Bone marrow (tissue), 2 donors: ENCODE data around the gene SSC4D.
"Not testable (repeated sequence)": the region's sequence is repeated elsewhere in the genome, so short reads cannot be mapped to it uniquely, and the experiment has no call there.

ENCODE experiments used
- DNase-seq, 2 donors: peaks; one replicate each; lab custom pipeline; 2025; lab: John Stamatoyannopoulos, UW

Gene SSC4D

DNA sequence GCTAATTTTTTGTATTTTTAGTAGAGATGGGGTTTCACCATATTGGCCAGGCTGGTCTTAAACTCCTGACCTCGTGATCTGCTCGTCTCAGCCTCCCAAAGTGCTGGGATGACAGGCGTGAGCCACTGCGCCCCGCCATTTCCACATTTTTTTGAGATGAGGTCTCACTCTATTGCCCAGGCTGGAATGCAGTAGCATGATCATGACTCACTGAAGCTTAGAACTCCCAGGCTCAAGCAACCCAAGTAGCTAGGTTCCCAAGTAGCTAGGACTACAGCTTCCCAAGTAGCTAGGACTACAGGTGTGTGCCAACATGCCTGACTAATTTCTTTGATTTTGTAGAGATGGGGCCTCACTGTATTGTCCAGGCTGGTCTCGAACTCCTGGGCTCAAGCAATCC lies 11.6 kb upstream of the SSC4D start:
- DNase-seq = not testable (repeated sequence)

DNA sequence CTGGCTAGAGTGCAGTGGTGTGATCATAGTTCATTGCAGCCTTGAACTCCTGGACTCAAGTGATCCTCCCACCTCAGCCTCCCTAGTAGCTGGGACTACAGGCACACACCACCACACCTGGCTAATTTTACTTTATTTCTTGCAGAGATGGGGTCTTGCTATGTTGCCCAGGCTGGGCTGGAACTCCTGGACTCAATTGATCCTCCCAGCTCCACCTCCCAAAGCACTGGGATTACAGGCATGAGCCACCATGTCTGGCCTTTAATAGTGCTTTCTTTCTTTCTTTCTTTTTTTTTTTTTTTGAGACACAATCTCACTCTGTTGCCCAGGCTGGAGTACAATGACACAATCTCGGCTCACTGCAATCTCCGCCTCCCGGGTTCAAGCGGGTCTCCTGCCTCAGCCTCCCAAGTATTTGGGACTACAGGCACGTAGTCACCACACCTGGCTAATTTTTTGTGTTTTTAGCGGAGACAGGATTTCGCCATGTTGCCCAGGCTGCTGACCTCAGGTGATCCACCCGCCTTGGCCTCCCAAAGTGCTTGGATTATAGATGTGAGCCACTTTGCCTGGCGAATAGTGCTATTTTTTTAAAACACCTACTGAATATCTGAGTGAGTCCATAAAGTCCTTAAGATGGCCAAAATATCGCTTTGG lies 8.3 kb upstream of the SSC4D start:
- DNase-seq = not testable (repeated sequence)

DNA sequence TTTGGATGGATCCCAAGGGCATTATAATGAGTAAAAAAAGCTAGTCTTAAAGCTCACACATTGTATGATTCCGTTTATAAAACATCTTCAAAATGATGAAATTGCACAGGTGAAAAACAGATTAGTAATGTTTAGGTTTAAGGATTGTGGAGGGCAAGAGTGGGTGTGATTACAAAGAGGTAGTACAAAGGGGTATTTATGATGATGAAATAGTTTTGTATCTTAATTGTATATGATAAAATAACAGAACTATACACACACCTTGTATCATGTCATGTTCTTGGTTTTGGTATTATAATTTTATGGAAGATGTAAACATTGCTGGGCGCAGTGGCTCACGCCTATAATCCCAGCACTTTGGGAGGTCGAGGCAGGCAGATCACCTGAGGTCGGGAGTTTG lies 2.8 kb upstream of the SSC4D start:
- DNase-seq = no peak

DNA sequence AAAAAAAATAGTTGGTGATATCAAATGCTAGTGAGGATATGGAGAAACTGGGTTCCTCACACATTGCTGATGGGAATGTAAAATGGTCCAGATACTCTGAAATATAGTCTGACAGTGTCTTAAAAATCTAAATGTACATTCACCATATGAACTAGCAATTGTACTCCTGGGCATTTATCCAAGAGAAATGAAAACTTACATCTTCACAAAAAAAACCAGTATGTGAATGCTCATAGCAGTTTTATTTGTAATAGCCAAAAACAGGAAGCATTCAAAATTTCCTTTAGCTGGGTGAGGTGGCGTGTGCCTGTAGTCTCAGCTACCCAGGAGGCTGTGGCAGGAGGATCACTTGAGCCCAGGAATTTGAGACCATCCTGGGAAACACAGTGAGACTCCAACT lies 2.1 kb upstream of the SSC4D start:
- no peak for DNase-seq

DNA sequence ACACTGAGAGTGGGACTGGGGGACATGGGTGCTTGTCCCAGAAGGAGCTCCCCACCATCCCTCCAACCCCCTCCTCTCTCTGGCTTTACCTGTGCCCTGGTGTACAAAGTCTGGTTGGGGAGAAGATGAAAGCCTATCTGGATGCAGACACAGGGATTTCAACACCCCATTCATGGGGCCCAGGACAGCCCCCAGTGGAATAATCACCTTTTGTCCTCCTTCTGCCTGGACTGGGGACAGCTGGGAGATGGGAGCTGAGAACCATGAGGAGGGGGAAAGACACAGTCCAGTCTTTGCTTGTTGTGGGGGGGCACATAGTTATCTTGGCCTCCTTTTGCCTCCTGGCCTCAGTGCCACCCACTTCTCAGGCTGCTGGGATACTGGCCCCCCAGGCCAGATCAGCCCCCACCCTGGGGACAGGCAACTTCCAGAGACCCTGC lies 1.4 kb downstream of the SSC4D start:
- DNase-seq = no peak

DNA sequence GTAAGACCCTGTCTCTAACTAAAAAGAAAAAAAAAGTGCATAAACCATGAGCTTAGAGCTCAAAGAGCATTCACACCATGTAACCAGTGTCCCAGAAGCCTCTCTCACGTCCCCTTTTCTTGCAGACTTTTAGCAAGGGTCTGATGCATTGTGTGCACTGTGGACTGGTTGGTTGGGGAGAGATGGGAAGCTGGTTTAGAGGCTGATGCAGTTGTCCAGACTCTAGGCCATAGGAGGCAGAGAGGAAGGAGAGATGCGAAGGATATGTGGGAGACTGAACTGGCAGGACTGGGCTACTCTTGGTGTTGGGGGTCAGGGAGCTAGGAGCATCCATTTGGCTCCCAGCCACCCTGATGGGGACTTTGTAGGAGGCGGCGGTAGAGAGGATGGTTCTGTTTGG lies 1.8 kb downstream of the SSC4D start:
- DNase-seq = no peak

DNA sequence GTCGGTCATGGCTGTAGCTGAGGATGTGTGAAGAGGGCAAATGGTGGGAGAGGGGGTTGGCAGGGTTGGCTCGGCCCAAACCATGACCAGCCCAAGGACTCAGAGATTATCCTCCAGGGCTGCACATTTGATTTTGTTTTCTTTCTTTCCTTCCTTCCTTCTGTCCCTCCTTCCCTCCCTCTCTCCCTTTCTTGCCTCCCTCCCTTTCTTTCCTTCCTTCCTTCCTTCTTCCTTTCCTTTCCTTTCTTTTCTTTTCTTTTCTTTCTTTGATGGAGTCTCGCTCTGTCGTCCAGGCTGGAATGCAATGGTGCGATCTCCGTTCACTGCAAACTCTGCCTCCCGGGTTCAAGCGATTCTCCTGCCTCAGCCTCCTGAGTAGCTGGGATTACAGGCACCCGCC lies 3.8 kb downstream of the SSC4D start:
- no peak for DNase-seq

DNA sequence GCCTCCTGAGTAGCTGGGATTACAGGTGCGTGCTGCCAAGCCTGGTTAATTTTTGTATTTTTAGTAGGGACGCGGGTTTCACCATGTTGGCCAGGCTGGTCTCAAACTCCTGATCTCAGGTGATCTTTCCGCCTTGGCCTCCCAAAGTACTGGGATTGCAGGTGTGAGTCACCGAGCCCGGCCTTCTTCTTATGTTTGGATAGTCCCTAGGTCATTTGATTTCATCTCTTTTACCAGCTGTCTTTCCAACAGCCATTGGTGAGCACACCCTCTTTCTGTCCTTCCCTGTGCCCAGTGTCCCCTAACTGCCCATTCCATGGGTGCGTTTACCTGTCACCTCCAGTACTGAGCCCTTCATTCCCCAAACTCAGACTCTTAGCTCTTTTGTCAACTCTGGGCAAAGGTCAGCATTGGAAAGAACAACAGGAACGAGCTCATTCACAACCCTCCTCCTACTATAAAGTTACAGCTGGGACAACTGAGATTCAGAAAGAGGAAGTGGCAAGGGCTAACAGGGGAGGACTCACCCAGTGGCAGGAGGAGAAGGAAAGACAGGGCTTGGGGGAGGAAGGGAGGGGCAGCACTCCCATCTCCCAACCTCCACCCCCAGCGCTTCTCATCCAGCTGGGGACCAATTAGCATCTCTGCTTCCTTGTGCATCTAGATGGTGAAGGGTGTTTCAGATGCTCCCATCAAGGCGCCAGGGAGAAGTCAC lies 5.6 kb downstream of the SSC4D start:
- peak in 1 of 2 donors; percentile 89 for DNase-seq

DNA sequence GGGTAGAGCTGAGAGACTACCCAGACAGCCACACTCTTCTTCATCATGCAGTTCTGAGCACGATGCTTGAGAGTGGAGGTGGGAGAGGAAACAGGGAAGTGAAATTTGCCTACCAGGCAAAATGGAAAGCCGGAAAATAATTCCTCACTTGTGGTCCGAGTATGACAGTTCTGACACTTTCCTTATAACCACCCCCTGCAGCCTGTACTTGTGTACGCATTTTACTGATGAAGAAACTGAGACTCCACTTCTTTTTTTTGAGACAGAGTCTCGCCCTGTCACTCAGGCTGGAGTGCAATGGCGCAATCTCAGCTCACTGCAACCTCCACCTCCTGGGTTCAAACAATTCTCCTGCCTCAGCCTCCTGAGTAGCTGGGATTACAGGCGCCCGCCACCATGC lies 6.4 kb downstream of the SSC4D start:
- not testable (repeated sequence) for DNase-seq

DNA sequence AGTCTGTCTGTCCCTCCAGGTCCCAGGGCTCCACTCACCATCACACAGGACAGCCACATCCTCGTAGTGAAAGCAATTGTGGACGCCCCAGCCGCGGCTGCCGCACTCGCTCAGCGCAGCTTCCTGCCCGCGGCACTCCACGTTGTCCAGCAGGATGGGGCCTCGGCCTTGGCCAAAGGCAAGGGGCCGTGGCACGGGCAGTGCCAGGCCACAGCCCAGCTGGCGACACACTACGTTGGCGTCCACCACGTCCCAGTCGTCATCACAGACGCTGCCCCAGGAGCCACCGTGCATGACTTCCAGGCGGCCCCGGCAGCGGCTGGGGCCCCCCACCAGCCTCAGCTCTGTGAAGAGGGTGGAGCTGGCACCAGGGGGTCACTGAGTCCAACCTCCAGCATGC lies 9.2 kb downstream of the SSC4D start:
- DNase-seq = no peak

DNA sequence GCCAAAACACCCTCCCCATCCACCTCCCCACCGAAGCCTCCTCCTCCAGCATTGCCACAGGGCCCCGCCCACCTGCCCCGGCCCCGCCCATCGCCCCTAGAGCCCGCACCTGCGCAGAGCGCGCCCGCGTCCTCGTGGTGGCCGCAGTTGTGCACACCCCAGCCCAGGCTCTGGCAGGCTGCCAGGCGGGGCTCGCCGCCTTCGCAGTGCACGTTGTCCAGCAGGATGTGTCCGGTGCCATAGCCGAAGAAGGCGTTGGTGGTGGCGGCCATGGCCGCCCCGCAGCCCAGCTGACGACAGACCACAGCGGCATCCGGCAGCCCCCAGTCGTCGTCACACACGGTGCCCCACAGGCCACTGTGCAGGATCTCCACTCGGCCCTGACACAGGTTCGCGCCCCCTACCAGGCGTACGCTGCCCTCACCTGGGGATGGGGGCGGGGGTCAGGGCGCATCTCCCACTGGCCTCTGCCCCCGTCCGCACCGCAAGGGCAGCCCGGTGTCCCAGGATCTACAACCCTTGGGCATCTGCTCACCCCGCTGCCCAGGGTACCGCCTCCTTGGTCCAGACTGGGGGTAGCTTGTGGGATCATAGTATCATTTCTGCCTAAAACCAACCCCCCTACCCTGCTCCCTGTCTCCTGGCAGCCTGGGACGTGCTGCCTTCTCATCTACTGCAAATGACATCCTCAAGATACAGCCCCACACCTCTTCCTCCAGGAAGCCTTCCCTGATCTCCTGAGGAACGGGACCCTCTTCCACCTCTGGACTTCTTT lies 11.9 kb downstream of the SSC4D start:
- peak; percentile 31 to 38 for DNase-seq

DNA sequence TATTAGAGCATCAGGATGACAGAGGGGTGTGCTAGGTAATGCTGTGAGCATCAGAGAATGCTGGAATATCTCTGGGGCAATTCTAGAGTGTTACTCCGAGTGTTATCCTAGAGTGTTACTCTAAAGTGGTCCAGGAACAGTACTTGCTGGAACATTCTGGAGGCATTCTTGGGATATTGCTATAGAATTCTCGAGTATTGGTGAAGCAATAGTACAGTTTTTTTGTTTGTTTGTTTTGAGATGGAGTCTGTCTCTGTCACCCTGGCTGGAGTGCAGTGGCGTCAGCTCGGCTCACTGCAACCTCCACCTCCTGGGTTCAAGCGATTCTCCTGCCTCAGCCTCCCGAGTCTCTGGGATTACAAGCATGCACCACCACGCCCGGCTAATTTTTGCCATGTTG lies 12.6 kb downstream of the SSC4D start:
- no peak for DNase-seq

DNA sequence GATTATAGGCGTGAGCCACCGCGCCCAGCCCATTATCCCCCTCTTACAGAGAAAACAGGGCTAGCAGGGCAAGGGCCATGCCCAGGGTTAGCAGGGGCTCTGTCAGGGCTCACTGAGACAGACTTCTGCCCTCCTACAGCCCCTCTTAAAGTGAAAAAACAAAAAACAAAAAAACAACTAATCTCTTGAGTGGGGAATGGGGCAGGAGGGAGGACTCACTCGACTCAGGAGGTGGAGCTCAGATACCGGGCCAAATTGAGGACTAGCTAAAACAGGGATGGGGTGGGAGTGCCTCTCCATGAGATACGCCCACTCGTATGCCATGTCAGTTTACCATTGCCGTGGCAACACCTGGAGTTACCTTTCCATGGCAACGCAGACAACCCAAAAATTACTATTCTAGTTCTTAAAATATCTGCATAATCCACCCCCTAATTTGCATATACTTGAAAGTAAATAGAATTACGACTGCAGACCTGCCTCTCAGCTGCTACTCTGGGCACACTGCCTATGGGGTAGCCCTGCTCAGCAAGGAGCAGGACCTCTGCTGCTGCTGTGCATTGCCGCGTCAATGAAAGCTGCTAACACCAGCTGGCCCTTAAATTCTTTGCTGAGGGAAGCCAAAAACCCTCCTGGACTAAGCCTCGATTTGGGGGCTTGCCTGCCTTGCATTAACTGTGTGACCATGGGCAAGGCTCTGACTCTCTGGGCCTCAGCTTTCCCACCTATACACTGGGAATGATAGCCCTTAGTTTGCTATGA lies 13.4 kb downstream of the SSC4D start:
- DNase-seq = no peak

DNA sequence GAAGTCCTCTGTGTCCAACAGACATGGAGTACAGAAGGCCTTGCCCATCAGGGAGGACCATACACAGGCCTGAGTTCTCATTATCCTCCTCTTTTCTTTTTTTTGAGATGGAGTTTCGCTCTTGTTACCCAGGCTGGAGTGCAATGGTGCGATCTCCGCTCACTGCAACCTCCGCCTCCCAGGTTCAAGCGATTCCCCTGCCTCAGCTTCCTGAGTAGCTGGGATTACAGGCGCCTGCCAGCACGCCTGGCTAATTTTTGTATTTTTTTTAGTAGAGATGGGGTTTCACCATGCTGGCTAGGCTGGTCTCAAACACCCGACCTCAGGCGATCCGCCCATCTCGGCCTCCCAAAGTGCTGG lies 13.9 kb downstream of the SSC4D start:
- not testable (repeated sequence) for DNase-seq

DNA sequence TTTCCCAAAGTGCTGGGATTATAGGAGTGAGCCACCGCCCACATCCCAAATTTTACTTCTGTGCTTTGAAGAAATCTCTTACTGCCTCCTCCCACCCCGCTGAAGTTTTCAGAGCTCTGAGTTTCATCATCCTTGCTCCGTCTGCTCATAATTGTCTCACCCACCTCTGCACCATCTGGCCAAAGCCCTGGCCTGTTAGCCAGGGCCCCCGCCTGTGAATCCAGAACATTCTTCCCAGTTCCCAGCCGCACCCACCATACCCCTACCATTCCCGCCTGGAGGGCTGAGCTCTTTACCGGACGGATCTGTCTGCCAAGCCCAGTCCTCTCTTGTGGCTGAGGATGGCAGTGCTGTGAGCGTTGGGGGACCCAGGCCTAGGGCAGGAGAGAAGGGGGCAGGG lies 14.5 kb downstream of the SSC4D start:
- no peak for DNase-seq

DNA sequence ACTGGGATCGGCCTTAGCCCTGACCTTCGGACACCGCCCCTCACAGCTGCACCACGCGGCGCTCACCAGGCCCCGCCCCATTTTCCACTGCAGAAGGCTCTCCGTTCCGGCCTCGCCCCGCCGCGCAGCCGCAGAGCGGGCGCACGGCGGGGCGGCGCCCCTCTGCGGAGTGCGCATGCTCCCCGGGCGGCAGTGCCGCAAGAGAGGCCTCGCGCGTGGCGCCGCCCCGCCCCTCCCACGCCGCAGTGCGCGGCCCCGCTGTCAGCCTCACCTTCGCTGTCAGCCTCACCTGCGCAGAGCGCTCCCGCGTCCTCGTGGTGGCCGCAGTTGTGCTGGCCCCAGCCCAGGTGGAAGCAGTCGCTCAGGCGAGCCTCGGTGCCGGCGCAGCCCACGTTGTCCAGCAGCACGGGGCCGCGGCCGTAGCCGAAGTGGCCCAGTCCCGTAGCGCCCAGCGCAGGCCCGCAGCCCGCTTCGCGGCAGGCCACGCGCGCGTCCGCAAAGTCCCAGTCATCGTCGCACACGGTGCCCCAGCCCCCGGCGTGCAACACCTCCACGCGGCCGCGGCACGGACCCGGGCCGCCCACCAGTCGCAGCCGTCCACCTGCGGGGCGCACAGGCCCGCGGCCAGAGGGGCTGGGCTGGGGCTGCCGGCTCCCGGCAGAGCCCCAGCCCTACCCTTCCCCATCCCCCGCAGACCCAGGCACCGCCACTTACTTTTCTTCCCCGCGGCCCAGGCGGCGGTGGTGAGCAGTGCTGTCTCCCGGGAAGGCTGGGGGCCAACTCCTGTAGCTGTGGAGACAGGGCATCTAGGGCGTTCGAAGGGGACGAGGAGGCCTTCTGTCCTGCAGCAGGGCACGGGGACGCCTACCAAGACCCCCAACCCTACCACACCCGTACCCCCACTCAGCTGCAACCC lies 16.1 kb downstream of the SSC4D start:
- peak; percentile 65 to 80 for DNase-seq

DNA sequence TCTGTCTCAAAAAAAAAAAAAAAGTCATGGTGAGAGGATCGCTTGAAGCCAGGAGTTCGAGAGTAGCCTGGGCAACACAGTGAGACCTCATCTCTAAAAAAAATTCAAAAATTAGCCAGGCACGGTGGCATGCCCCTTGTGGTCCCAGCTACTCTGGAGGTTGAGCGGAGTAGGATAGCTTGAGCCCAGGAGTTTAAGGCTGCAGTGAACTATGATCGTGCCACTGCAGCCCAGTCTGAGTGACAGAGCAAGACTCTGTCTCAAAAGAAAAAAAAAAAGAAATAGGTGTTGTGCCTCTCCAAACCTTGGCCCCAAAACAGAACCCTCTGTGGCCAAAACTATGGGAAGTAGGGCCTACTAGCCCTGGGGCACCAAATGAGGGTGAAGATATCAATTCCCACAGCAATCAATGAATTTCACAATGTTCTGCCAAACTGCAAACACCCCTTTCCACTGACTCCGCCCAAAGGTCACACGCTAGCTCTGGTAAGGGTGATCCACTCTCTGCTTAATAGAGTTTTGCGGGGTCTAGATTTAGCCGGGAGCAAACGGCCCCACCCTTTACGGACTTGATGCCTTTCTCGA lies 16.9 kb downstream of the SSC4D start:
- no peak for DNase-seq

DNA sequence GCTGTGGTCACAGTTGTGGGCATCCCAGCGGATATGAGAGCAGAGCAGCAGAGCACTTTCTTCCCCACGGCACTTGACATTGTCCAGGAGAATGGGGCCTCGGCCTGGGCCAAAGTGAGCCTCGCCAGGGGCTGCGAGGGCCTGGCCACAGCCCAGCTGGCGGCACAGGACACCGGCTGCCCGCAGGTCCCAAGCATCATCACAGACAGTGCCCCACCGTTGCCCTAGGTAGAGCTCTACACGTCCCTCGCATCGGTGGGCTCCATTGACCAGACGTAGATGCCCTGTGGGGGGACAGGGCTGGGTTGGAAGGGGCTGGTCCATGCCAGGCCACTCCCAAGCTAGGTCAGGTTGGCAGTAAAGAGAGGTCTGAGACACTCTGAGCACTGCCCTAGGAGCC lies 19.4 kb downstream of the SSC4D start:
- DNase-seq = no peak

DNA sequence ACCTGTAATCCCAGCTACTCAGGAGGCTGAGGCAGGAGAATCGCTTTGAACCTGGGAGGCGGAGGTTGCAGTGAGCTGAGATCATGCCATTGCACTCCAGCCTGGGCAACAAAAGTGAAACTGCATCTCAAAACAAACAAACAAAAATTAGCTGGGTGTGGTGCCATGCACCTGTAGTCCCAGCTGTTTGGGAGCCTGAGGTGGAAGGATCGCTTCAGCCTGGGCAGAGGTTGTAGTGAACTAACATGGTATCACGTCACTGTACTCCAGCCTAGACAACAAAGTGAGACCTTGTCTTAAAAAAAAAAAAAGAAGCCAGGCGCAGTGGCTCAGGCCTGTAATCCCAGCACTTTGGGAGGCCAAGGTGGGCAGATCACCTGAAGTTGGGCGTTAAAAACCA lies 21.7 kb downstream of the SSC4D start:
- DNase-seq = not testable (repeated sequence)

DNA sequence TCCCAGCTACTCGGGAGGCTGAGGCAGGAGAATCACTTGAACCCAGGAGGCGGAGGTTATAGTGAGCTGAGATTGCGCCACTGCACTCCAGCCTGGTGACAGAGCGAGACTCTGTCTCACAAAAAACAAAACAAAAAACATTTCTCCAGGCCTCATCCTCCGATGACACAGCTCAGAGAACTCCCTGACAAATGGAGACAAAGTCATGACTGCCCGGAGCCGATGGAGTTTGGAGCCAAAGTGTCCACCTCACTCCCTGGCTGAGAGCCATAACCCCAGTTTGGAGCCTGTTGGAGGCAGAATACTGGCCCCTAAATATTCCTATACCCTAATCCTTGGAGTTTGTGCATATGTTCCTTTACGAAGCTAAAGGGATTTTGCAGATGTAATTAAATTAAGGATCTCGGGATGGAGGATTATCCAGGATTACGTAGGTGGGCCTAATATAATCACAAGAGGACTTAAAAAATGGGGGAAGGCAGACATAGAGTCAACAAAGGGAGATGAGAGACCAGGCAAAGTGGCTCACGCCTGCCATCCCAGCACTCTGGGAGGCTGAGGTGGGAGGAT lies 22.7 kb downstream of the SSC4D start:
- no peak for DNase-seq
